ENCODE measurements around the gene WNK2. TPM values are rescaled to one million over a fixed set of nuclear protein-coding genes. Genes with fewer than 3 reads are reported as not detected.
A peak's percentile ranks its signal among the peaks of the same experiment; 100 is the strongest.

The WNK2 gene
- total and polyA plus RNA-seq, 5 donors, result 167 to 322 (median 246) TPM

DNA sequence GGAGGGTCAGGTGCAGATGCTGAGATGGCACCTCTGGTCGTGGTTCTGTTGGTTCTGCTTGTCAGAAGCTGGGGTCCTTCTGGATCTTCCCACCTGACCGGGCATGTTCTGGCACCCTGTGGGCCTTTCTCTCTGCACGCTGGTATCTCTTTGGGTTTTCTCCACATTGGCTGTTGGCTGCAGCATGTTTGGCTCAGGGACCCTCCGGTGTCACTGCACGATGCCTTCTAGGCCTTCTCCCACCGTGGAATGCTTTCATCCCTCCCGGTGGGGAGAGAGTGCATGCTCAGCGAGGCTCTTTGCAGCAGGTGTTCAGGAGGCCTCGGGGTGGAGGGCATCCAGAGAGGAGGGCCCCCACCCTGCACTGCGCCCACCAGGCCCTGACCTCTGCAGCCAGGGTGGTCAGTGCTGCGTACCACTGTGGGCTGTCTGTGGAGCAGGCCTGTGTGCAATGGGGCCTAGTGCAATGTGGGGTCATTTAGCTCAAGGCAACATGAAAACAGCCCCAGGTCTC is 119.4 kb downstream of the WNK2 start:
- ATAC-seq (no peak), DNase-seq (peak in 1 of 3 donors; percentile 36)
- WGBS, result 94% methylated on average over 11 of the region's 11 CpGs
- Histone ChIP-seq H3K27ac (ENCODE audit: low read length) (no peak overlapping the region), H3K9me3 (ENCODE audit: control insufficient read depth, low read length) (no peaks in the 10 kb centered on the region), H3K4me1 (ENCODE audit: control insufficient read depth, insufficient read depth, low read length) (peaks cover 1% of the 10 kb centered on the region), H3K27me3 (ENCODE audit: control insufficient read depth, insufficient read depth) (no peaks in the 10 kb centered on the region), H3K4me3 (ENCODE audit: low read length) (no peak overlapping the region)
- intact Hi-C loops (cut with DNase I), result loop anchor here (2.0 to 10.0 kb wide), 4 partner anchors 141 to 199 kb away; no protein-coding TSS in a partner anchor

DNA sequence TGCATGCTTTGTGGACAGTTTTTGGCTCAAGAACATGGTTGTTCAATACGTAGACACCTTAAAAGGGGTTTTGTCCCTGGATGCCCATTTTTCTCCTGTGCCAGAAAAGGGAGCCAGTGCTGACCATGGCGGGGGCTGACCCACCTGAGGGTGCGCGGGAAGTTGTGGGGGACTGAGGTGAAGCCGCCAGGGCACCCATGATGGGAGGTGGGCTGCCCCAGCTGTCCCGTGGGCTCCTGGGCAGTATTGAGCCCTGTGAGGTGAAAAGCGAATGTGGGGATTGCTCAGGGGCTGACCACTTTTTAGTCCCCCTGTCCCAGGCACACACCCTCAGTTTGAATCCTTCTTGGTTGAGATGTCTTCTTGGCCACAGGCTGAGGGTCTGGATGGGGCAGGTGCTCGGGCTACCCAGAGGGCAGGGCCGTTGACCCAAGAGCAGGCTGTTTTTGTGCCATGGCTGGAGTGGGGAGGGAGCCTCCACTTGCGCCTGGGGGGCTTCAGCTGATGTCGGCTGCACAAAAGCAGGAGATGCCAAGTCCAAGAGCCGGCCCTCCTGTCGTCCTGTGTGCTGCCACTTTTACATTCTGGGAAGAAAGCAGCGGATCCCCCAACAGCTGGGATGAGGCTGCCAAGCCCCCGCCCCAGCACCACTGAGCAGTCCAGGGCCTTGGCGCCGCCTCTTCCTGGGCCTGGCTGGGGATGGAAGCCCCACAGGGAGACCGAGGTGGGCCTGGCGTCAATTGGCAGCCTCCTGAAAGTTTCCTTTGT is 120.1 kb downstream of the WNK2 start:
- H3K27ac ChIP-seq (ENCODE audit: low read length), result no peak overlapping the region
- ATAC-seq, result no peak

DNA sequence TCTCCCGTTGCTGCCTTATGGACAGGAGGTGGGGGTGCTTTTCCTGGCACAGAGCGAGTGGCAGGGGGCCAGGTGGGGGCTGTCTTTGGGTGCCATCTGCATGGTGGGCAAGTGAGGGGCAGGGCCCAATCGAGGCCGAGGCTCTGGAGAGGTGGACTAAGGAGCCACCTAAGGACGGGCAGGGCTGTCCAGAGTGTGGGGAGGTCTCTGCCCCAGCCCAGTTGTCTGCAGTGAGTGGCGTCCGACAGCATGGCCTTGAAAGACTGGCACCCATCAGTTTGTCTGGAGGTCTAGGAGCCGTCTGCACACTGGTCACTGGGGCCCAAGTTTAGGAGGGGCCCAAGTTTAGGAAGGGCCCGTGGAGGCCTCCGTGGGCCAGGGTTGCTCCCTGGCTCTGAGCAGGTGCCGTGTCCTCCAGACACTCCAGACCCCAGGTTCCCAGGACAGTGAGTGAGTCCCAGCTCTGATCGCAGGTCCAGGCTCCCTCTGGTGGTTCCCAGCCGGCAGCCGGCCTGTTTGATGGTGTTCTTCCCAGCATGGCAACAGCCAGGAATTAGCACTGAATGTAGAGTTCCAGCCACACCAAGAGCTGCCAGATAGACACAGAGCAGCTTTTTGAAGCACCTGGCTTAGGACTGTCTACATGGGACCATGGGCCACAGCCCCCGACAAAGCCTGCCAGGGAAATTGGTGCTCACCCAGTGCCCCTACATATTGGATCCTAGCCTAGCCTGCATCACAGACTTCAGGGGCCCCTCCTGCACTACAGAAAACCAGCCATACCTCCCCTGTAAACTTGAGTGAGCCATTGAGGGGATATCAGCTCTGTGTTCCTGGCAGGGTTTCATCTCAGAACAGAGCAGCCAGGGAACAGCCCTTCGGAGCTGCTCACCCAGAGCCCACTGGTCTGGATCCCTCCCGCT is 120.9 kb downstream of the WNK2 start:
- Histone ChIP-seq H3K27me3 (ENCODE audit: control insufficient read depth, insufficient read depth) (no peaks in the 10 kb centered on the region), H3K4me3 (ENCODE audit: low read length) (no peak overlapping the region), H3K4me1 (ENCODE audit: control insufficient read depth, insufficient read depth, low read length) (peaks cover 1% of the 10 kb centered on the region), H3K9me3 (ENCODE audit: control insufficient read depth, low read length) (no peaks in the 10 kb centered on the region), H3K27ac (ENCODE audit: low read length) (no peak overlapping the region)
- 51% methylated on average over 17 of the region's 17 CpGs for WGBS
- ATAC-seq (peak; percentile 57 to 60), DNase-seq (peak; percentile 56 to 81 (median 79))
- intact Hi-C loops (cut with DNase I), result loop anchor here in 3 of 4 donors (5.0 to 10.0 kb wide), 3 partner anchors 143 to 200 kb away; no protein-coding TSS in a partner anchor

More for the DNA sequence above, 120.1 kb downstream of the WNK2 start:
- peak in 1 of 3 donors; percentile 32 for DNase-seq
- H3K4me3 ChIP-seq (ENCODE audit: low read length), result no peak overlapping the region
- H3K9me3 ChIP-seq (ENCODE audit: control insufficient read depth, low read length), result no peaks in the 10 kb centered on the region
- WGBS, result 91% methylated on average over 19 of the region's 19 CpGs
- H3K27me3 ChIP-seq (ENCODE audit: control insufficient read depth, insufficient read depth), result no peaks in the 10 kb centered on the region
- H3K4me1 ChIP-seq (ENCODE audit: control insufficient read depth, insufficient read depth, low read length), result peaks cover 1% of the 10 kb centered on the region
- intact Hi-C loops (cut with DNase I), result loop anchor here (2.0 to 10.0 kb wide), 4 partner anchors 142 to 199 kb away; no protein-coding TSS in a partner anchor

DNA sequence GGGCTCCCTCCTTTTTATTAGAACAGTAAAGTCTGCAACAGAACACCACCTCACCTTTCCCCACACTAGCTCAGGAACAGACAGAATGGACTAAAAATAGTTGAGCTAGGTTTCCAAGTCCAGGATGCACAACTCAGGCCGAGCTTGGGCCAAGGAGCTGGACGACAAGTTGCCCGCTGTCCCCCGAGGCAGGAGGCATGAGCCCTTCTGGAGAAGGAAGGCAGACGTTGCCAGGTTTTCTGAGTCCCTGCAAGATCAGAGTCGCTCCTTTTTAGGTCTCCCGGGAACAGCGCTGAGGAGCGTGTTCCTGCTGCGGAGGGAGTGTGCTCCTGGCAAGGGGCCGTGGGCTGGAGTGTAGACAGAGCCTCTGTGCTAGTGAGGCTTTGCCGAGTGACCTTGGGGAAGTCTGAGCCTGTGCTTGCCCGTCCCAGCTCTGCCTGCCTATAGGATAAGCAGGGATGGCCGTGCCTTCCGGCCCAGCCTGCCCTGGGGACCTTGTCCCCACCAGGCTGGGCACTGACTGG is 121.6 kb downstream of the WNK2 start:
- no peak overlapping the region for H3K4me3 ChIP-seq (ENCODE audit: low read length)
- H3K27ac ChIP-seq (ENCODE audit: low read length), result peak overlapping the region; percentile 43
- WGBS, result 64% methylated on average over 15 of the region's 15 CpGs
- peak in 1 of 2 donors; percentile 4 for ATAC-seq
- no peaks in the 10 kb centered on the region for H3K27me3 ChIP-seq (ENCODE audit: control insufficient read depth, insufficient read depth)
- intact Hi-C loops (cut with DNase I), result loop anchor here in 1 of 4 donors (5.0 to 10.0 kb wide), 2 partner anchors 143 to 201 kb away; no protein-coding TSS in a partner anchor
- H3K4me1 ChIP-seq (ENCODE audit: control insufficient read depth, insufficient read depth, low read length), result peaks cover 1% of the 10 kb centered on the region
- peak in 1 of 3 donors; percentile 58 for DNase-seq
- H3K9me3 ChIP-seq (ENCODE audit: control insufficient read depth, low read length), result no peaks in the 10 kb centered on the region

DNA sequence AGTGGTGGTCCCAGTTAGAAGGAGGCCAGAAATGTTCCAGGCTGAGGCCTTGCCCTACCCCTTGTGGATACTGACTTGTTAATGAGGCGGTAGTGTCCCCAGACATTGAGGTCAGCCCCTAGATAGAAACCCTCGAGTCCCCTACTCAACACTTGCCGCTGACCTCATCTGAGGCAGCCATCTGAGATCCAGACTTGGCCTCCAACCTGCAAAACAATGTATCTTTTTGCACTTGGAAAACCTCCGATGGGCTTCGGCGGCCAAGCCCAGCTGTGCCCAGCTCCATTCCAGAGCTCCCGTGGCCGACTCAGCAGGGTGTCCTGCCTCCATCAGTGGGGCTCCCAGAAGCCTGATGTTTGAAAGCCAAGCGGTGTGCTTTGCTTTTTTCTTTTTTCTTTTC is 122.1 kb downstream of the WNK2 start:
- Histone ChIP-seq H3K27me3 (ENCODE audit: control insufficient read depth, insufficient read depth) (no peaks in the 10 kb centered on the region), H3K4me3 (ENCODE audit: low read length) (no peak overlapping the region), H3K27ac (ENCODE audit: low read length) (no peak overlapping the region), H3K4me1 (ENCODE audit: control insufficient read depth, insufficient read depth, low read length) (no peaks in the 10 kb centered on the region), H3K9me3 (ENCODE audit: control insufficient read depth, low read length) (no peaks in the 10 kb centered on the region)
- ATAC-seq, result no peak
- intact Hi-C loops (cut with DNase I), result loop anchor here in 1 of 4 donors (5.0 to 10.0 kb wide), 2 partner anchors 144 to 201 kb away; no protein-coding TSS in a partner anchor
- 67% methylated on average over 9 of the region's 9 CpGs for WGBS
- DNase-seq, result no peak

DNA sequence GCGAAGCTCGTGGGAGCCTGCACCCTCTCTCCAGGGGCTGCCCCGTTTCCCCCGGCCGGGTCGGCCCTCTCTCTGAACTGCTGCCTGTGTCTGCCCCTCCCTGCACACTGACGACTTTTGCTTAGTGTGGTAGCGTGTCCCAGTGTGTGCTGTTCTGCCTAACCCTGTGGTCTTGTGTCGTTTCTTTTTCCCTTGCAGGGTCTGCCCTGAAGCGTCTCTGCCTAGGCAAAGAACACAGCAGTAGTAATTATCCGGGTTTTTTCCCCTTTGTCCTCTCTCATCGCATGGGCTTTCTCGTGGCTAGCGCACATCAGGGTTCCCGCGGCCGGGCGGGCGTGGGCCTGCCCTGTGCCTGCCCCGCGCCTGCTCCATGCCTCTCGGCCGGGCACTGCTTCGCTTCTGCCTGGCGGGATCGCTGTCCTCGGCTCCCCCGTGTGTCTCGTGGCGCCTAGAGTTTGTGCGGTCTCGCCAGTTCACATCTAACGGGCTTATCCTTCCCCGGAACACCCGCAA is 122.7 kb downstream of the WNK2 start:
- DNase-seq (peak in 1 of 3 donors; percentile 44), ATAC-seq (no peak)
- intact Hi-C loops (cut with DNase I), result loop anchor here in 1 of 4 donors (5.0 to 10.0 kb wide), 2 partner anchors 144 to 202 kb away; no protein-coding TSS in a partner anchor
- Histone ChIP-seq H3K27ac (ENCODE audit: low read length) (no peak overlapping the region), H3K4me1 (ENCODE audit: control insufficient read depth, insufficient read depth, low read length) (no peaks in the 10 kb centered on the region), H3K27me3 (ENCODE audit: control insufficient read depth, insufficient read depth) (no peaks in the 10 kb centered on the region), H3K4me3 (ENCODE audit: low read length) (no peak overlapping the region), H3K9me3 (ENCODE audit: control insufficient read depth, low read length) (no peaks in the 10 kb centered on the region)
- 90% methylated on average over 35 of the region's 35 CpGs for WGBS

DNA sequence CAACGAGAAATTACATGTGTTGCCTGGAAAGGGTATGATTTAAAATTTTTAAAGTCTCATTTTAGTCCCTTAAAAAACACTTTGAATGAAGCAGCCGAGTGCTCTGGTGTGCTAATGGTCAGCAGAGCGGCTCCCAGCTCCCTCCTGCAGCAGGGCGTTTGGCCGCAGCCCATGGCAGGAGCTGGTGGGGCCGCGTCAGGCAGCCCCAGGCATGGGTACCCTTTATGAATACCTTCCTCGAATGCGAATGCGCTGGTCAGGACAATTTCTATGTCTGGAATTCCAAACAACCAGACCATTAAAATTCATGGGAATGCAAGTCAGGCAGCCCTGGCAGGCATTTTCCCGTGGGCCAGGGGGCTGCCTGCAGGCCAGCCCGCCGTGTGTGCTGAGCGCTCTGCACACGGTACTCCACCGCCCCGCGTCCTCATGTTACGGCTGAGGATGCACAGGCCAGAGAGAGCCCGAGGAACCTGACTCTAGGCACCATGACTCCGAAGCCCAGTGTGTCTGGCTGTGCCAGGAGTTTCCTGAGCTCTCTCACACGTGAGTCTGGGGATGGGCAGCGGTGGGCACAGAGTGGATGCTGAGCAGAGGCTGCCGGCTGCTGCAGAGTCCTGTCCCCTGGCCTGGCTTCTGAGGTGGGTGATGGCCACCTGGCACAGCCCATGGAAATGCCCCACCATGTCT is 123.7 kb downstream of the WNK2 start:
- intact Hi-C loops (cut with DNase I), result loop anchor here in 1 of 4 donors (5.0 to 10.0 kb wide), 2 partner anchors 145 to 203 kb away; no protein-coding TSS in a partner anchor
- WGBS, result 91% methylated on average over 24 of the region's 24 CpGs
- no peaks in the 10 kb centered on the region for H3K27me3 ChIP-seq (ENCODE audit: control insufficient read depth, insufficient read depth)
- no peaks in the 10 kb centered on the region for H3K4me1 ChIP-seq (ENCODE audit: control insufficient read depth, insufficient read depth, low read length)
- H3K27ac ChIP-seq (ENCODE audit: low read length), result no peak overlapping the region
- DNase-seq (peak in 1 of 3 donors; percentile 41), ATAC-seq (no peak)
- no peak overlapping the region for H3K4me3 ChIP-seq (ENCODE audit: low read length)
- no peaks in the 10 kb centered on the region for H3K9me3 ChIP-seq (ENCODE audit: control insufficient read depth, low read length)

DNA sequence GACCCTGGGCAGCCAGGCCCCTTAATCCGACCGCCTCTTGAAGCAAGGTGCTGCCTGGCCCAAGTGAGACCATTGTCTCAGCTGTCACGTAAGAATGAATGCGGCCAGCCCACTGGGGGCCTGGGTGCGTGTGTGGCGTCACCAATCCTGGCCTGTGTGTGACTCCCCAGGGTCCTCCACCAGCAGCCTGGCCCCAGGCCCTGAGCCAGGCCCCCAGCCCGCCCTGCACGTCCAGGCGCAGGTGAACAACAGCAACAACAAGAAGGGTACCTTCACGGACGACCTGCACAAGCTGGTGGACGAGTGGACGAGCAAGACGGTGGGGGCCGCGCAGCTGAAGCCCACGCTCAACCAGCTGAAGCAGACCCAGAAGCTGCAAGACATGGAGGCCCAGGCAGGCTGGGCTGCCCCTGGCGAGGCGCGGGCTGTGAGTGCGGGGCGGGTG is 124.2 kb downstream of the WNK2 start:
- Histone ChIP-seq H3K27ac (ENCODE audit: low read length) (no peak overlapping the region), H3K4me3 (ENCODE audit: low read length) (no peak overlapping the region), H3K27me3 (ENCODE audit: control insufficient read depth, insufficient read depth) (no peaks in the 10 kb centered on the region), H3K4me1 (ENCODE audit: control insufficient read depth, insufficient read depth, low read length) (no peaks in the 10 kb centered on the region), H3K9me3 (ENCODE audit: control insufficient read depth, low read length) (no peaks in the 10 kb centered on the region)
- no peak for ATAC-seq
- DNase-seq, result peak in 1 of 3 donors; percentile 38
- intact Hi-C loops (cut with DNase I), result loop anchor here in 1 of 4 donors (5.0 to 10.0 kb wide), 2 partner anchors 146 to 203 kb away; no protein-coding TSS in a partner anchor
- WGBS, result 92% methylated on average over 22 of the region's 22 CpGs

DNA sequence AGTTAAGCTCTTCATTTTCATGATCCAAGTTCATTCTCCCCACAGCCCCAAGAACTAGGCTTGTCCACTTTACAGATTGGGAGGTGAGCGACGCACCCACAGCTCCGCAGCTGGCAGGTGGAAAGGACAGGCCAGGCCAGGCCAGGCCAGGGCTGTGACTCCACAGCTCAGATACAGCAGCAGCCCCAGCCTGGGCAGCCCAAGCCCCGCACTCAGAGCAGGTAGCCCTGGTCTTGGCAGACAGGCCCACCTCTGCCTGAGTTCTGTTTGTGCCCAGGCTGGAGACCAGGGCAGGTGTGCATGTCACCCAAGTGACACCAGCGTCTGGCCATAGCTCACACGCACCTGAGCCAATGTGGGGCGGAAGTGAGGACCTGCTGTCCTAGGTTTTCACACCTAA is 124.7 kb downstream of the WNK2 start:
- Histone ChIP-seq H3K4me1 (ENCODE audit: control insufficient read depth, insufficient read depth, low read length) (no peaks in the 10 kb centered on the region), H3K9me3 (ENCODE audit: control insufficient read depth, low read length) (no peaks in the 10 kb centered on the region), H3K27ac (ENCODE audit: low read length) (no peak overlapping the region), H3K27me3 (ENCODE audit: control insufficient read depth, insufficient read depth) (no peaks in the 10 kb centered on the region), H3K4me3 (ENCODE audit: low read length) (no peak overlapping the region)
- intact Hi-C loops (cut with DNase I), result loop anchor here in 1 of 4 donors (5.0 to 10.0 kb wide), 2 partner anchors 146 to 204 kb away; no protein-coding TSS in a partner anchor
- WGBS, result 93% methylated on average over 7 of the region's 7 CpGs
- DNase-seq (peak in 1 of 3 donors; percentile 27), ATAC-seq (no peak)
